ENCODE measurements around the gene FIGNL2.
A peak's percentile ranks its signal among the peaks of the same experiment; 100 is the strongest.

FIGNL2 gene

GRCh38 chr12:51848326-51848727 lies at the start of gene FIGNL2:
TSS of gene FIGNL2 (minus strand) at chr12:51848718. CDS start at chr12:51822413, 26,305 bp downstream.
- TF ChIP-seq, protein P1, sequence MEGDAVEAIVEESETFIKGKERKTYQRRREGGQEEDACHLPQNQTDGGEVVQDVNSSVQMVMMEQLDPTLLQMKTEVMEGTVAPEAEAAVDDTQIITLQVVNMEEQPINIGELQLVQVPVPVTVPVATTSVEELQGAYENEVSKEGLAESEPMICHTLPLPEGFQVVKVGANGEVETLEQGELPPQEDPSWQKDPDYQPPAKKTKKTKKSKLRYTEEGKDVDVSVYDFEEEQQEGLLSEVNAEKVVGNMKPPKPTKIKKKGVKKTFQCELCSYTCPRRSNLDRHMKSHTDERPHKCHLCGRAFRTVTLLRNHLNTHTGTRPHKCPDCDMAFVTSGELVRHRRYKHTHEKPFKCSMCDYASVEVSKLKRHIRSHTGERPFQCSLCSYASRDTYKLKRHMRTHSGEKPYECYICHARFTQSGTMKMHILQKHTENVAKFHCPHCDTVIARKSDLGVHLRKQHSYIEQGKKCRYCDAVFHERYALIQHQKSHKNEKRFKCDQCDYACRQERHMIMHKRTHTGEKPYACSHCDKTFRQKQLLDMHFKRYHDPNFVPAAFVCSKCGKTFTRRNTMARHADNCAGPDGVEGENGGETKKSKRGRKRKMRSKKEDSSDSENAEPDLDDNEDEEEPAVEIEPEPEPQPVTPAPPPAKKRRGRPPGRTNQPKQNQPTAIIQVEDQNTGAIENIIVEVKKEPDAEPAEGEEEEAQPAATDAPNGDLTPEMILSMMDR (IDR thresholded peaks at IDR 0.05; ENCODE audit: low read depth, low read length): no peak
- peak within 1 kb of the TSS in 1 of 2 donors; percentile 13 for H3K4me3 ChIP-seq (replicated peaks in 1 of 2; ENCODE audit: low read depth in 2 of 2, low read length in 2 of 2)
- DNase-seq (ENCODE audit: low read depth in 2 of 2): no peak

GRCh38 chr12:51897181-51897580 lies 48.7 kb upstream of the FIGNL2 start:
- TF ChIP-seq, protein P1 (IDR thresholded peaks at IDR 0.05; ENCODE audit: low read depth, low read length): no peak
- H3K4me3 ChIP-seq (replicated peaks in 1 of 2; ENCODE audit: low read depth in 2 of 2, low read length in 2 of 2): no peak overlapping the region
- peak; percentile 64 to 76 for DNase-seq (ENCODE audit: low read depth in 2 of 2)

DNA sequence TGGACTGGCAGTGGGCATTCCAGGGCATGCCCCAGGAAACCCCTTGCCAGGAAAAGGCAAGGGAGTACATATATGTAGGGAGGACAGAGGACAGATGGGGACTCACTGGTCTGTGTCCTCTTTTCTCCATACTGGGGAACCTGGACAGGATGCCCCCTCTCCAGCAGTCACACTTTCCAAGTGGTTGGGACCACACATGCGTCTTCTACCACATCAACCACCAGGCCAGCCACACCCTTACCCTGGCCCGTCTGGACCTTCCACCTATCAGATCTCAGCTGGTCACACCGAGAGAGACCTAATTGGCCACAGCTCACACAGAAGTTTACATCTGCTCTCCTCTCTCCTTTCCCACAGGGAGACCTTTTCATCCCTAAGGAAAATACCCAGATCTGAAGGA lies 47.7 kb upstream of the FIGNL2 start:
- H3K4me3 ChIP-seq (replicated peaks in 1 of 2; ENCODE audit: low read depth in 2 of 2, low read length in 2 of 2): no peak overlapping the region
- DNase-seq (ENCODE audit: low read depth in 2 of 2): no peak
- TF ChIP-seq, protein P1 (IDR thresholded peaks at IDR 0.05; ENCODE audit: low read depth, low read length): no peak

DNA sequence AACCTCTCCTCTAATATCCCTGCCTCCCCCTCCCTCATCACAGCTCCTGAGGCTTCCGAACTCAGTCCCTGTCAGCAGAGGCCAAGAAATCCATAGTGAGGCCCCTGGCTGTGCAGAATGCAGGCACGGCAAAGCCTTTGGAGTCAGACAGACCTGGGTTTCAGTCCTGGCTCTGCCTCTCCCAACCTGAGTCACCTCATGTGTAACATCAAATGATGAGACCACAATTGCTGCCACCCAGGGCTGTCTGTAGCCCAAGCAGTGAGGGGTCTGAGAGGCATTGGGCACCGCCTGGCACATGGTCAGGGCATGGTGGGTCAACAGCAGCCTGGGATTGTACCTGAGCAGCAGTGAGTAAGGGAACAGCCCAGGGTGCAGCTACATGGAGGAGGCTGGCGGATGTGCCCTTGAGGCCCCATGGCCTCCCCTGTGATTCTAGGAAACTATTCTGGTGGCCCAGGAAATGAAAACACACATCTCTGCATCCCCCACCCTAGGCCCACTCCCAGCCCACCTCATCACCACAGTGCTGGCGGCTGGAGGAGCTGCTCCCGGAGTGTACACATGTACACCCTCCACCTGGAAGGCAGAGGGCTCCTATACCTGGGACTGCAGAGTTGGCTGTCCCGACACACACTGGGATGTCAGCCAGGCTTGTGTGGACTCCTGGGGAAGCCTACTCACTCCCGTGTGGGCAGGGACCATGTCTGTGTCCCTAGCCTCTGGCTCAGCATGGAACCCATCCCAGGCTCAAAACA lies 47.0 kb upstream of the FIGNL2 start:
- peak in 1 of 2 donors; percentile 22 for DNase-seq (ENCODE audit: low read depth in 2 of 2)
- TF ChIP-seq, protein P1 (IDR thresholded peaks at IDR 0.05; ENCODE audit: low read depth, low read length): no peak

DNA sequence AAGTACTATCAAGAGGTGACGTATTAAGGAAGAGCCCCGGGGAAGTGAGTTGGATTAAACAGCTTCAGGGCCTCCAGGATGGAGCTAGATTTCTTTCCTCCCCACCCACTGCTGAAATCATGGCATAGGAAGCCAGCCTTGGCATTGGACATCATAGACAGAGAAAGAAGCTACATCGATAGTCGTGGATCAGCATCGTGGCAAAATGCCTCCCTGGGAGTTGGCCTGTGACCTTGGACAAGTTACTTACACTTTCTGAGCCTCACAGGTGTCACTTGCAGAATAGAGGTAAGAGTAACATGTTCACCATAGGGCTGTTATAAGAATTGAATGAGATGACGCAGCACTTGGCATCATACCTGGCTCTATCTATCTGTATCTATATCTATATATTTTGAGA lies 45.3 kb upstream of the FIGNL2 start:
- TF ChIP-seq, protein P1 (IDR thresholded peaks at IDR 0.05; ENCODE audit: low read depth, low read length): no peak
- no peak overlapping the region for H3K4me3 ChIP-seq (replicated peaks in 1 of 2; ENCODE audit: low read depth in 2 of 2, low read length in 2 of 2)
- DNase-seq (ENCODE audit: low read depth in 2 of 2): no peak

More for the DNA sequence above, 47.0 kb upstream of the FIGNL2 start:
- H3K4me3 ChIP-seq (replicated peaks in 1 of 2; ENCODE audit: low read depth in 2 of 2, low read length in 2 of 2): no peak overlapping the region

GRCh38 chr12:51891843-51892242 lies 43.3 kb upstream of the FIGNL2 start:
- peak; percentile 51 to 53 for DNase-seq (ENCODE audit: low read depth in 2 of 2)
- TF ChIP-seq, protein P1 (IDR thresholded peaks at IDR 0.05; ENCODE audit: low read depth, low read length): peak; percentile 30
- H3K4me3 ChIP-seq (replicated peaks in 1 of 2; ENCODE audit: low read depth in 2 of 2, low read length in 2 of 2): no peak overlapping the region

Data from cardiac fibroblast (primary cell).